HCT116 (cell line): ENCODE measurements around the gene EPHX1.

Experiments
- CTCF ChIP-seq, 3 experiments: fragments of 200-600 bp in 1 of 3; sonication (generic) in 1 of 3; IDR thresholded peaks in 2 of 3; conservative IDR thresholded peaks in 1 of 3; 2 replicates each; pipeline ENCODE4 v1.5.1; 2012 to 2017; ENCODE audit warnings: low read depth in 2 of 3, low read length in 2 of 3, antibody characterized with exemption in 1 of 3, borderline replicate concordance in 1 of 3, control low read depth in 1 of 3, mild to moderate bottlenecking in 1 of 3, mixed read lengths in 1 of 3, mixed run types in 1 of 3, moderate library complexity in 1 of 3; ENCODE audit not compliant: insufficient read depth in 1 of 3
- EZH2 ChIP-seq: fragments of 200-600 bp; sonication (generic); IDR thresholded peaks from 2 replicates; pipeline ENCODE4 v1.6.1; 2017; ENCODE audit warnings: antibody characterized with exemption, mixed run types
- FOSL1 ChIP-seq: IDR thresholded peaks from 2 replicates; pipeline ENCODE4 v1.6.1; 2012; ENCODE audit warnings: low read depth
- POLR2A ChIP-seq: IDR thresholded peaks from 2 replicates; pipeline ENCODE4 v1.7.0; 2011; ENCODE audit warnings: borderline replicate concordance; ENCODE audit not compliant: insufficient read depth, insufficient read length; ENCODE audit errors: extremely low read depth
- POLR2AphosphoS5 ChIP-seq: IDR thresholded peaks from 2 replicates; pipeline ENCODE4 v1.6.1; 2011; ENCODE audit warnings: mild to moderate bottlenecking, low read depth, low read length, moderate library complexity
- RAD21 ChIP-seq: IDR thresholded peaks from 2 replicates; pipeline ENCODE4 v1.6.1; 2012; ENCODE audit warnings: low read depth, mild to moderate bottlenecking
- YY1 ChIP-seq: IDR thresholded peaks from 2 replicates; pipeline ENCODE4 v1.6.1; 2011; ENCODE audit warnings: low read length, low read depth, moderate library complexity, mild to moderate bottlenecking; ENCODE audit not compliant: insufficient replicate concordance; ENCODE audit errors: extremely low read depth
- ZNF274 ChIP-seq: fragments of 200-500 bp; sonication (Bioruptor generic); IDR thresholded peaks from 2 replicates; pipeline ENCODE4 v1.6.1; 2014; ENCODE audit warnings: mild to moderate bottlenecking, low read depth, low read length, inconsistent platforms

- TF ChIP-seq ZNF274 (no peak), RAD21 (no peak), EZH2 (no peak), POLR2A (no peak), CTCF (IDR thresholded peaks at IDR 0.05 in 2 of 3, conservative IDR thresholded peaks at IDR 0.05 in 1 of 3; ENCODE audit: borderline replicate concordance in 1 of 3, insufficient read depth in 1 of 3, low read depth in 2 of 3, low read length in 2 of 3) (no peak), FOSL1 (no peak), YY1 (no peak), POLR2AphosphoS5 (no peak)
These were observed 1.8 kb upstream of the EPHX1 start for GRCh38 chr1:225808136-225808535.
